ENCODE results near the gene BRD2.

BRD2 gene

DNA sequence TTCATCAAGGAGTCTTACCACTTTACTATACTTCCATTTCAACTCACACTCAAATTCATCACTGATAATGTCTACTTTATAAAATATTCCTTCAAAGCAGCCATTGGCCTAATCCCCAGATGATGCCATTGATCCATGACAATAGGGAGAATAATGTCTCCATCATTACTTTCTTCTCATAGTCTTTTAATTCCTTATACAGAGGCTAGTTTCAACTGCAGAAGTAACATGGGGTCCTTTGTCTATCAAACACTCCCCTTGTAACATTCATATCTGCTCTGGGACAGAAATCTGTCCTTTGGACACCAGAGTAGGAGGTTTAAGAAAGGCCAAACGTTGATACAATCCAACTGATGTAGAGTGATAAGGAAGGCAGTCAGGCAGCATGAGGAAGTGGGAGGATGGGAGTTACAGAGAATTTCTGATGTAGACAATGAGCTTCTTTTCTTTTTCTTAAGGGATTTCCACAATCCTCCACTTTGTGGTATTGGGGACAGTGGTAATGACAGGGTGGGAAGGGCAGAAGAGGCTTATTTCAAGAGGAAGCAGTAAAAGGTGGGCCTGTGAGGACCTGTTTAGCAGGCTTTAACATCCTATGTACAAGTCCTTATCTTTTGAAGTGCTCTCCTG lies 59.9 kb downstream of the BRD2 start:
- H3K27ac ChIP-seq: peak overlapping the region; percentile 36; the same call in 1 of the 2 replicates
- TF ChIP-seq, protein P1, sequence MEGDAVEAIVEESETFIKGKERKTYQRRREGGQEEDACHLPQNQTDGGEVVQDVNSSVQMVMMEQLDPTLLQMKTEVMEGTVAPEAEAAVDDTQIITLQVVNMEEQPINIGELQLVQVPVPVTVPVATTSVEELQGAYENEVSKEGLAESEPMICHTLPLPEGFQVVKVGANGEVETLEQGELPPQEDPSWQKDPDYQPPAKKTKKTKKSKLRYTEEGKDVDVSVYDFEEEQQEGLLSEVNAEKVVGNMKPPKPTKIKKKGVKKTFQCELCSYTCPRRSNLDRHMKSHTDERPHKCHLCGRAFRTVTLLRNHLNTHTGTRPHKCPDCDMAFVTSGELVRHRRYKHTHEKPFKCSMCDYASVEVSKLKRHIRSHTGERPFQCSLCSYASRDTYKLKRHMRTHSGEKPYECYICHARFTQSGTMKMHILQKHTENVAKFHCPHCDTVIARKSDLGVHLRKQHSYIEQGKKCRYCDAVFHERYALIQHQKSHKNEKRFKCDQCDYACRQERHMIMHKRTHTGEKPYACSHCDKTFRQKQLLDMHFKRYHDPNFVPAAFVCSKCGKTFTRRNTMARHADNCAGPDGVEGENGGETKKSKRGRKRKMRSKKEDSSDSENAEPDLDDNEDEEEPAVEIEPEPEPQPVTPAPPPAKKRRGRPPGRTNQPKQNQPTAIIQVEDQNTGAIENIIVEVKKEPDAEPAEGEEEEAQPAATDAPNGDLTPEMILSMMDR (conservative IDR thresholded peaks at IDR 0.05): no peak

DNA sequence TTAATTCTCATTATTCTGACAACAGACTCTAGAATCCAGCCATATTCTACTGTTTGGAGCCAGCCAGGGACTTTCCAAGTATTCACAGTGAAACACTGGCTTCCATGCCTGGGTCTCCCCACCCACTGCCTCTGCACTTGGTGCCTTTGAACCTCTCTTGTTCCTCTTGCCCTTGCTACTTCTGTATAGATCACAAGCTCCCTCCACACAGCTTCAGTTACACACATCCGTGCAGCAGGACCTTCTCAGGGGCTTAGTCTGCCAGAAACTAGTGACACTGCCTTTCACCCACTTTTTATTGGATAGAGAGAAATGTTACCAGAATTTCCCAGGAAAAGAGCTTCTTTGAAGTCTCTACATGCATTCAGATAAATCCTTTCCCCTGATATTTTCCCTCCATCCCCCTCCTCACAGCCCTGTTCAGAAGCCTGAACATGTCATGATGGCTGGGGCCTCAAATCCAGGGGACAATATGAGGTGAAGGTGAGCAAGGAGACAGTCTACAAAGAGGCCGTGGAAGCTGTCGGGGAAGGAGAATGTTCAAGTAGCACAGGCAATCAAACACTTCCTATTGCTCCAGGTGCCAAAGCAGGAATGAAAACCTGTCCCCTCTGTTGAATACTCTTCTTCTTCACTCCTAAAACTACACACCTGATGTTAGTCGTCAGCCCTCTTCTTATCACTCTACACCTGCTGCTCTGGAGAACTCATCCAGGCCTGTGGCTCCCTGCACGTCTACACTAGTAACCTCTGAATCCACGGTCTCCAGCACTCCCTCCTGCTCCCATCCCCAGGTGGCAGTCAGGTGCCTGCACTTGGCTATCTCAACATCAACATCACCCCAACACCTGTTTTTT lies 61.2 kb downstream of the BRD2 start:
- TF ChIP-seq, protein P1 (conservative IDR thresholded peaks at IDR 0.05): no peak
- peak overlapping the region; percentile 36; the same call in 1 of the 2 replicates for H3K27ac ChIP-seq

DNA sequence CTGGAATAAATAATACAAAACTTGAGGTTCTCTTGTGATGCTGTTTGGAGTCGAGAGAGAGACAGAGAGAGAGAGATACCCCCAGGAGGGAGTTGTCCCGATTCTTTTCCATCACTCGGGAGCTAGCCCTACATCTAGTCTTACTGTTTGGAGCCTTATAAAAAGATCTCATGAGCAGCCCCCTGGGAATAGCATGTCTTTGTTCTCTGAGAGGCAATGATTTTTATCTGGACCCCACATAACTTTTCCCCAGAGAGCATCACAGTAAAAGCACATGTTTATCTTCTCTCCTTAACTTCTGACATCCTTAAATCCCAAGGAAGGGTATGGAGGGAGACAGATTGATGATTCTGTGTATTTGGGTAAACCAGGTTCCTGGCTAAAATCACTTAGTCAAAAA lies 61.9 kb downstream of the BRD2 start:
- H3K27ac ChIP-seq: no peak overlapping the region
- TF ChIP-seq, protein P1 (conservative IDR thresholded peaks at IDR 0.05): no peak

Data from VCaP (cell line).